Coronary artery (tissue), 2 donors: Measurements from ENCODE around the gene KITLG.

Experiments used
- DNase-seq: peaks from one replicate; pipeline ENCODE4 v3.0.0-alpha.2; 2017; ENCODE audit warnings: low spot score
- H3K27ac ChIP-seq, 2 donors: fragments of 200-600 bp; sonication (generic); one replicate each; pipeline ENCODE4 v1.5.1; 2016 to 2019
- H3K4me3 ChIP-seq: fragments of 200-600 bp; sonication (generic); 2 replicates; pipeline ENCODE4 v1.5.1; 2016; ENCODE audit warnings: mild to moderate bottlenecking, moderate library complexity
- CTCF ChIP-seq: fragments of 200-600 bp; sonication (generic); IDR thresholded peaks from one replicate; pipeline ENCODE4 v1.5.1; 2019; ENCODE audit warnings: antibody characterized with exemption

Gene KITLG

DNA sequence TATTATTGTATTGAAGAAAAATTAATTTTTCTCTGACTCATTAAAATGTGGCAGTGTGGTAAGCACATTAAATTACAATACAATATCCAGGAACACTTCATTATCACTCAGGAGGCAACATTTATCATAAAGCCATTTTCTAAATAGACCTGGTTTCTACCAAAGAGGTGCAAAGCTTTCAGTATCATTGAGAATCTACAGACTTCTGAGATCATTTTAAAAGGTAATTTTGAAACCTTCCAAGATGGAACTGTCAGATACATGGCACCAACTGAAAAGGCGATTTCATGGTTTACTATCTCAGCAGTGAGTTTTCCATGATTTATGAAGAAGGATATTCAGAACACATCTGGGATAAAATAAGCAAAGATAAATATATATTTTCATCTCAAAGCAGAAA lies 85.8 kb downstream of the KITLG start:
- TF ChIP-seq CTCF: no peak
- H3K27ac ChIP-seq: no peak overlapping the region
- DNase-seq: no peak
- H3K4me3 ChIP-seq: no peak overlapping the region

DNA sequence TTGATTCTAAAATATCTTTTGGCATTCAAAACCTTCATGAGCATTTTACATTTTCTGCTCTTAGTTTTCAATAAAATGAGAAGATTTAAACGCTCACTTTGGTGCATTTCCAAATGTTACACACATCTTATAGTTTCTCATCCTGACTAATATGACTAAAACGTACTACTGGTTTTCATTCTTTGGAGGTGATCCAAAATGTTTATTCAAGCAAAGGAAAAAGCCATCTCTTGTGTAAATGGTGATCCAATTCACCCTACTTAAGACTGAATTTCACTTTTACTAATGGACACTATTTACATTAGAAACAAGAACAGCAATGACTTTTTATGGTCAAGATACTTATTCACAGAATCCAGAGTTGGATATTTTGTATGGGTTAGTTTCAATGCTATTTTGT lies 86.6 kb downstream of the KITLG start:
- no peak for DNase-seq
- TF ChIP-seq CTCF: no peak
- no peak overlapping the region for H3K27ac ChIP-seq
- H3K4me3 ChIP-seq: no peak overlapping the region

- Histone ChIP-seq H3K27ac (no peak overlapping the region), H3K4me3 (no peak overlapping the region)
- no peak for DNase-seq
- no peak for TF ChIP-seq CTCF
Measured at GRCh38 chr12:88490425-88490824, 89.8 kb downstream of the KITLG start.

DNA sequence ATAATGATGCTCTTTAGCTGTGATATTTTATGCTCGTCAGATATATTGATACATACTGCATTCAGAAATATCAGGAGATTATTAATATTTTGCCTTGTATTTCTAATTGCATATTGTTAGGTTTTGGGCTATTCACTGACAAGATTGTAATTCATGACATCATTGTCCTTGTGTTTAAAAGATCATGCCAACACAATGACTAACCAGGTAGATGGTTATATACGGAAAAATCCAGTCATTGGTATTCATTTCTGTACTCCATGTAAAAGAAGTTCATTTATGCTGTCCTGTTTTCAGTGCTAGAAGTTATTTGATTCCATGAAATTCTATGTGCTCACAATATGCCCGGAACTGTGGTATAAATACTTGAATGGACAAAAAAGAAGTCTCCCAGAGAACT lies 107.5 kb downstream of the KITLG start:
- Histone ChIP-seq H3K27ac (no peak overlapping the region), H3K4me3 (no peak overlapping the region)
- no peak for TF ChIP-seq CTCF
- DNase-seq: no peak

GRCh38 chr12:88472248-88472647 lies 108.0 kb downstream of the KITLG start:
- Histone ChIP-seq H3K4me3 (no peak overlapping the region), H3K27ac (no peak overlapping the region)
- no peak for TF ChIP-seq CTCF
- DNase-seq: no peak

- DNase-seq: no peak
- Histone ChIP-seq H3K4me3 (no peak overlapping the region), H3K27ac (no peak overlapping the region)
- TF ChIP-seq CTCF: no peak
Measured at GRCh38 chr12:88471331-88472045, 108.8 kb downstream of the KITLG start.

DNA sequence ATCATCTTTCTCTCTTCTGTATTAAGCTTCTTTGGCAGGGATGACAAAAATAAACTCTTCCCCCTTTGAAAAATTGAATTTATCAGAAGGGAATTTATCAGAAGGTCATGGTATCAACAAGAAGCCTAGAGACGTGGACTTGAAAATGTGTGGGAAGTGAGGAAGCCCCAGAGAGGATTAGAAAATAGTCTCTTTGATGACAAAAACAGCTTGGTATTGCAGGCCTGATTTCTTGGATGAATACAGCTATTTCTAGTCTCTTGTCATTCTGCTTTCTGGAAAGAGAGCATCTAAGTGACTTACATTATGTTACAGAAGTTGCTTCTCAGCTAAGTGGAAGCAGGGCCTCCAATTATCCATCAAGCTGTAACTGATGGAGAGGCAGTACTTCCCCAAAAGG lies 111.1 kb downstream of the KITLG start:
- DNase-seq: no peak
- no peak overlapping the region for H3K4me3 ChIP-seq
- no peak overlapping the region for H3K27ac ChIP-seq
- no peak for TF ChIP-seq CTCF
